ENCODE data around the gene MPC1L.

MPC1L gene

GRCh38 chrX:40603446-40603845, 19.8 kb upstream of the MPC1L start:
- no peak for FAIRE-seq
- DNase-seq (ENCODE audit: insufficient read length) = no peak

DNA sequence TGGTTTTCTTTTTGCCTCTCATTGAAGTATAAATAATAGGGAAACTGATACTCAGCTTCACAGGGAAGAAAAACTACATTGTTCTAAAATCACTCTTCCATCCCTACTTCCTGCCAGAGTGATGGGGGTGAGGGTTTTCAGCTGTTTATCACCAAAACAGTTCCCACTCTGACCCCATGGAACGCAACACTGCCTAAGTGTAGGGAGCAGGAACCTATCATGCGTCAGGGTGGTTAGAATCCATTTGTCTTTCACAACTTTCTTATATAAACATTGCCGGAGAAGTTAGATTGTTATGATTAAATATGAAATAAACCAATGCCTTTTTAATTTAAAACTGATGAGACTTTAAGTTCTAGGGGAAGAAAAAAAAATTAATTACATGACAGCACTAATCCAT, 15.8 kb upstream of the MPC1L start:
- TF ChIP-seq POLR2A (IDR thresholded peaks at IDR 0.05; ENCODE audit: low read depth, low read length) = no peak
- TF ChIP-seq POLR2AphosphoS5 (IDR thresholded peaks at IDR 0.05; ENCODE audit: low read depth, low read length) = no peak
- no peak for TF ChIP-seq TAF1 (IDR thresholded peaks at IDR 0.05; ENCODE audit: borderline replicate concordance, low read depth, low read length)
- no peak for FAIRE-seq
- DNase-seq (ENCODE audit: insufficient read length) = no peak

More at GRCh38 chrX:40603446-40603845, 19.8 kb upstream of the MPC1L start:
- TF ChIP-seq POLR2A (IDR thresholded peaks at IDR 0.05; ENCODE audit: low read depth, low read length) (no peak), TAF1 (IDR thresholded peaks at IDR 0.05; ENCODE audit: borderline replicate concordance, low read depth, low read length) (no peak), POLR2AphosphoS5 (IDR thresholded peaks at IDR 0.05; ENCODE audit: low read depth, low read length) (no peak)

- TF ChIP-seq POLR2A (IDR thresholded peaks at IDR 0.05; ENCODE audit: low read depth, low read length) = no peak
- no peak for TF ChIP-seq POLR2AphosphoS5 (IDR thresholded peaks at IDR 0.05; ENCODE audit: low read depth, low read length)
- no peak for TF ChIP-seq TAF1 (IDR thresholded peaks at IDR 0.05; ENCODE audit: borderline replicate concordance, low read depth, low read length)
- FAIRE-seq (no peak), DNase-seq (ENCODE audit: insufficient read length) (no peak)
These were observed 10.7 kb upstream of the MPC1L start for GRCh38 chrX:40612511-40612910.

DNA sequence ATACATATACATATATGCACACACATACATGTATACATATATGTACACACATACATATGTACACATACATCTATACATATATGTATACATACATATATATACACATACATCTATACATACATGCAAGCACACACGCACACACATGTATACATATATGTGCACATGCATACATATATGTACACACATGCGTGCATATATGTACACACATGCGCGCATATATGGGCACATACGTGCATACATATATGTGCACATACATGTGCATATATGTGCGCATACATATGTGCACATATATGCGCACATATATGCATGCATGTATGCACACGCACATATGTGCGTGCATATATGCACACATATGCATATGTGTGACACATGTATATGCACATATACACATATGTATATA, 7.3 kb upstream of the MPC1L start:
- no peak for TF ChIP-seq TAF1 (IDR thresholded peaks at IDR 0.05; ENCODE audit: borderline replicate concordance, low read depth, low read length)
- TF ChIP-seq POLR2AphosphoS5 (IDR thresholded peaks at IDR 0.05; ENCODE audit: low read depth, low read length) = no peak
- no peak for TF ChIP-seq POLR2A (IDR thresholded peaks at IDR 0.05; ENCODE audit: low read depth, low read length)
- DNase-seq (ENCODE audit: insufficient read length) (no peak), FAIRE-seq (peak; percentile 58)

- TF ChIP-seq POLR2A (IDR thresholded peaks at IDR 0.05; ENCODE audit: low read depth, low read length) (no peak), TAF1 (IDR thresholded peaks at IDR 0.05; ENCODE audit: borderline replicate concordance, low read depth, low read length) (no peak), POLR2AphosphoS5 (IDR thresholded peaks at IDR 0.05; ENCODE audit: low read depth, low read length) (no peak)
- no peak for FAIRE-seq
- DNase-seq (ENCODE audit: insufficient read length) = no peak
These were observed 5.7 kb upstream of the MPC1L start for GRCh38 chrX:40617566-40617965.

GRCh38 chrX:40622479-40623138, 619 bp upstream of the MPC1L start:
- DNase-seq (ENCODE audit: insufficient read length) (no peak), FAIRE-seq (no peak)
- TF ChIP-seq TAF1 (IDR thresholded peaks at IDR 0.05; ENCODE audit: borderline replicate concordance, low read depth, low read length) = no peak
- TF ChIP-seq POLR2AphosphoS5 (IDR thresholded peaks at IDR 0.05; ENCODE audit: low read depth, low read length) = no peak
- TF ChIP-seq POLR2A (IDR thresholded peaks at IDR 0.05; ENCODE audit: low read depth, low read length) = no peak

DNA sequence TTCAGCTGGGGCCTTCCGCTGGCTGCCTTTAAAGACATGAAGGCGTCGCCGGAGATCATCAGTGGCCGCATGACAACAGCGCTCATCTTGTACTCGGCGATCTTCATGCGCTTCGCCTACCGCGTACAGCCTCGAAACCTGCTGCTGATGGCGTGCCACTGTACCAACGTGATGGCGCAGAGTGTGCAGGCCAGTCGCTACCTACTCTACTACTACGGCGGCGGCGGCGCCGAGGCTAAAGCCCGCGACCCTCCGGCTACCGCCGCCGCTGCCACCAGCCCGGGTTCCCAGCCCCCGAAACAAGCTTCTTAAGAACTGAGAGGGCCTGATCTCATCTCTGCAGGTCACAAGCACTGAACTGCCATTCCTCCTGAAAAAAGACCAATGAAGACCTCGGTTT, 437 bp downstream of the MPC1L start:
- DNase-seq (ENCODE audit: insufficient read length) = no peak
- no peak for FAIRE-seq
- TF ChIP-seq POLR2A (IDR thresholded peaks at IDR 0.05; ENCODE audit: low read depth, low read length) (no peak), POLR2AphosphoS5 (IDR thresholded peaks at IDR 0.05; ENCODE audit: low read depth, low read length) (no peak), TAF1 (IDR thresholded peaks at IDR 0.05; ENCODE audit: borderline replicate concordance, low read depth, low read length) (no peak)

- TF ChIP-seq POLR2A (IDR thresholded peaks at IDR 0.05; ENCODE audit: low read depth, low read length) = no peak
- no peak for TF ChIP-seq TAF1 (IDR thresholded peaks at IDR 0.05; ENCODE audit: borderline replicate concordance, low read depth, low read length)
- no peak for TF ChIP-seq POLR2AphosphoS5 (IDR thresholded peaks at IDR 0.05; ENCODE audit: low read depth, low read length)
- no peak for DNase-seq (ENCODE audit: insufficient read length)
- FAIRE-seq = no peak
These were observed 2.1 kb downstream of the MPC1L start for GRCh38 chrX:40625294-40625693.

- TF ChIP-seq TAF1 (IDR thresholded peaks at IDR 0.05; ENCODE audit: borderline replicate concordance, low read depth, low read length) = no peak
- no peak for TF ChIP-seq POLR2A (IDR thresholded peaks at IDR 0.05; ENCODE audit: low read depth, low read length)
- no peak for TF ChIP-seq POLR2AphosphoS5 (IDR thresholded peaks at IDR 0.05; ENCODE audit: low read depth, low read length)
- no peak for FAIRE-seq
- no peak for DNase-seq (ENCODE audit: insufficient read length)
These were observed 5.3 kb downstream of the MPC1L start for GRCh38 chrX:40628506-40628905.

DNA sequence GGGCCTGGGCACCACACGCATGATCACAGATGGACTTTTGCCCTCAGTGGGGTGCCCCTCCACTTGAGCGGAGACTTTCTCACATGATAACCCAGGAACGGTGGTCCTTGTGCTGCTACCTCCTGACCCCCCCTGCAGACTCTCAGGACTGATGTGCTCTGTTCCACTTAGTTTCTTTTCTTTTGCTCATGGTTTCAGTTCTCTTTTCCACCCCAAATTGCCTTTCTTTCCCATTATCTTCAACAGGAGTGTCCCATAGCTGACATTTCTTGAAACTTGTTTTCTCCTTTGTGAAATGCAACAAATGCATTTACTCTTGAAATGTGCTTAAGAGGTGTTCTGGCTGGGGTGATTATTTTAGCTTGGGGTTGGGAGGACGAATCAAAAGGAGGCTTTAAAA, 9.0 kb downstream of the MPC1L start:
- peak; percentile 21 for FAIRE-seq
- DNase-seq (ENCODE audit: insufficient read length) = no peak
- no peak for TF ChIP-seq POLR2AphosphoS5 (IDR thresholded peaks at IDR 0.05; ENCODE audit: low read depth, low read length)
- no peak for TF ChIP-seq TAF1 (IDR thresholded peaks at IDR 0.05; ENCODE audit: borderline replicate concordance, low read depth, low read length)
- no peak for TF ChIP-seq POLR2A (IDR thresholded peaks at IDR 0.05; ENCODE audit: low read depth, low read length)

DNA sequence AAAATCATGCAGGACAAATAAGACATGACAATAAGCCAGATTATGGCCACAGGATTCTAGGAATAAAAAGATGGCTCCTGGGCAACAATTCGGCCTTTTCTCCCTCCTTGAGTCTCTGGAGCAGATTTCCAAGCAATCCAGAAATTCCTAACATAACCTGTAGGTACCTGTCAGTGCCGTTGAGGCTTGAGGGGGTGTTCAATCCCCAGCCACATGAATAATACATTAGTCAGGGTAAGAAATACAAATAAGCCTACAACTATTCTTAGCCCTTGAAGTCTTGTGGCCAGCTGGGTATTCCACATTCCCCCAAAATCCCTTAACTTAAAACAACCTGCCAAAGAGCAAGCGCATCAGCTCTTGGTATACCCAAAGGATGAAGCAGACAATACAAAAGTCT, 14.5 kb downstream of the MPC1L start:
- TF ChIP-seq POLR2A (IDR thresholded peaks at IDR 0.05; ENCODE audit: low read depth, low read length) (no peak), TAF1 (IDR thresholded peaks at IDR 0.05; ENCODE audit: borderline replicate concordance, low read depth, low read length) (no peak)
- FAIRE-seq (no peak), DNase-seq (ENCODE audit: insufficient read length) (no peak)

GRCh38 chrX:40644176-40644575, 20.9 kb downstream of the MPC1L start:
- no peak for DNase-seq (ENCODE audit: insufficient read length)
- peak; percentile 66 for FAIRE-seq

More at GRCh38 chrX:40644176-40644575, 20.9 kb downstream of the MPC1L start:
- no peak for TF ChIP-seq POLR2A (IDR thresholded peaks at IDR 0.05; ENCODE audit: low read depth, low read length)
- TF ChIP-seq TAF1 (IDR thresholded peaks at IDR 0.05; ENCODE audit: borderline replicate concordance, low read depth, low read length) = no peak
- TF ChIP-seq POLR2AphosphoS5 (IDR thresholded peaks at IDR 0.05; ENCODE audit: low read depth, low read length) = no peak

Measured in GM12892 (cell line).